Esophagus mucosa (tissue), 1 donor: ENCODE results near the gene TRDN. TPM values are rescaled to one million over a fixed set of nuclear protein-coding genes. Genes with fewer than 3 reads are reported as not detected.

Experiments
- ATAC-seq: fragments of 200-7000 bp; cut with Tn5 transposase; one replicate; pipeline ENCODE4 v1.9.1; 2020
- total RNA-seq: library from RNA; stranded (reverse); gene quantifications from one replicate; pipeline ENCODE4 v1.2.4, GENCODE V29; 2023
- donor health status: DM: yes; HTN: yes; CAD: no.

The TRDN gene
- total RNA-seq, 1 donor from 2014 or later = not detected

GRCh38 chr6:123168466-123168865, 468.3 kb downstream of the TRDN start:
- no peak for ATAC-seq

Other genes starting within 250 kb of the TRDN start
- gene NKAIN2, start 166.9 kb upstream of the TRDN start, total RNA-seq = not detected